PC-9 (cell line): ENCODE results near the gene MEAF6. TPM values are rescaled to one million over a fixed set of nuclear protein-coding genes. Genes with fewer than 3 reads are reported as not detected.
"Not testable (repeated sequence)": the region's sequence is repeated elsewhere in the genome, so short reads cannot be mapped to it uniquely, and the experiment has no call there.

Source experiments
- BruUV-seq: library from RNA; stranded (reverse); fragments of 400-500 nt; replicated peaks from 2 replicates; lab custom pipeline; 2021; lab: Mats Ljungman, UMichigan
- CTCF ChIA-PET: fragments of 300-600 bp; sonication (Branson Sonifier 250); formaldehyde crosslinking; loops from one replicate; lab custom pipeline; 2022; ENCODE audit warnings: antibody characterized with exemption; lab: Charles Lee
- POLR2A ChIA-PET: fragments of 300-600 bp; sonication (Branson Sonifier 250); formaldehyde crosslinking; loops from one replicate; lab custom pipeline; 2022; ENCODE audit warnings: antibody characterized with exemption; ENCODE audit not compliant: unreplicated experiment; lab: Charles Lee
- DNase-seq, 2 experiments: peaks; one replicate each; pipeline versions ENCODE4 v3.0.0 to v3.0.0-alpha.2; 2015 to 2022; ENCODE audit warnings: mixed read lengths in 1 of 2
- H2AFZ ChIP-seq: fragments of 200-600 bp; sonication (generic); 2 replicates; pipeline ENCODE4 v1.8.1; 2017; ENCODE audit warnings: antibody characterized with exemption
- H3F3A ChIP-seq: fragments of 200-600 bp; sonication (generic); 2 replicates; pipeline ENCODE4 v1.8.1; 2017; ENCODE audit warnings: antibody characterized with exemption, mild to moderate bottlenecking, low read depth; ENCODE audit not compliant: insufficient read depth
- H3K27ac ChIP-seq: fragments of 200-600 bp; sonication (generic); 2 replicates; pipeline ENCODE4 v1.6.1; 2016; ENCODE audit warnings: mixed run types
- H3K27me3 ChIP-seq: fragments of 200-600 bp; sonication (generic); 2 replicates; pipeline ENCODE4 v1.6.1; 2016; ENCODE audit warnings: low read depth, mixed run types; ENCODE audit not compliant: insufficient read depth
- H3K36me3 ChIP-seq: fragments of 200-600 bp; sonication (generic); 2 replicates; pipeline ENCODE4 v1.6.1; 2016; ENCODE audit warnings: low read depth, mixed run types
- H3K4me1 ChIP-seq: fragments of 200-600 bp; sonication (generic); replicated peaks from 2 replicates; pipeline ENCODE4 v1.6.1; 2016; ENCODE audit warnings: mixed run types; ENCODE audit not compliant: insufficient read depth
- H3K4me2 ChIP-seq: fragments of 200-600 bp; sonication (generic); 2 replicates; pipeline ENCODE4 v1.6.1; 2017; ENCODE audit warnings: mixed run types
- H3K4me3 ChIP-seq: fragments of 200-600 bp; sonication (generic); 2 replicates; pipeline ENCODE4 v1.6.1; 2016; ENCODE audit warnings: mixed run types
- H3K79me2 ChIP-seq: fragments of 200-600 bp; sonication (generic); 2 replicates; pipeline ENCODE4 v1.6.1; 2017; ENCODE audit warnings: low read depth, mixed run types
- H3K9me2 ChIP-seq: fragments of 200-600 bp; sonication (generic); 2 replicates; pipeline ENCODE4 v1.8.1; 2017; ENCODE audit warnings: mild to moderate bottlenecking; ENCODE audit not compliant: insufficient read depth
- H3K9me3 ChIP-seq: fragments of 200-600 bp; sonication (generic); 2 replicates; pipeline ENCODE4 v1.8.1; 2016; ENCODE audit warnings: low read depth; ENCODE audit not compliant: insufficient read depth
- H4K20me1 ChIP-seq: fragments of 200-600 bp; sonication (generic); 2 replicates; pipeline ENCODE4 v1.8.1; 2017; ENCODE audit not compliant: insufficient read depth
- EZH2 ChIP-seq: fragments of 200-600 bp; sonication (generic); IDR thresholded peaks from 2 replicates; pipeline ENCODE4 v1.8.0; 2017; ENCODE audit warnings: antibody characterized with exemption, low read depth
- intact Hi-C: fragments of 100-400 bp; cut with micrococcal nuclease; formaldehyde crosslinking; loops from one replicate; pipeline ENCODE4 v1.10.0; 2022; ENCODE audit not compliant: unreplicated experiment
- total RNA-seq: library from RNA; stranded (reverse); gene quantifications from 2 replicates; pipeline ENCODE4 v1.2.3, GENCODE V29; 2021
- TF ChIP-seq, protein P1 (sequence below): fragments of 200-600 bp; sonication (generic); conservative IDR thresholded peaks from 2 replicates; pipeline ENCODE4 v1.6.1; 2017; ENCODE audit warnings: mixed run types, antibody characterized with exemption, mild to moderate bottlenecking, moderate library complexity

Gene MEAF6
- total RNA-seq, 1 experiment from 2014 or later = 72.3 TPM

DNA sequence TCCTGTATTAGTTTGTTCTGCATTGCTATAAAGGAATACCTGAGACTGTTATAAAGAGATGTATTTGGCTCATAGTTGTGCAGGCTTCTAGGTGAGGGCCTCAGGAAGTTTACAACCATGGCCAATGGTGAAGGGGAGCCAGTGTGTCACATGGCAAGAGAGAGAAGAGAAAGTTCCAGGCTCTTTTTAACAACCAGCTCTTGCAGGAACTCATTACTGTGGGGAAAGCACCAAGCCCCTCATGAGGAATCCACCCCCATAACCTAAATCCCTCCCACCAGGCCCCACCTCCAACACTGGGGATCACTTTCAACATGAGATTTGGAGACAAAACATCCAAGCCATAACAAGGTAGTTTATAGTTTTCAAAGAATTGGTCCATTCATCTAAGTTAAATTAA lies 5.0 kb upstream of the MEAF6 start:
- Histone ChIP-seq H3F3A (peaks cover 17% of the 10 kb centered on the region; the same call in 1 of the 2 replicates), H3K79me2 (no peaks in the 10 kb centered on the region), H3K9me3 (no peaks in the 10 kb centered on the region), H3K27me3 (no peaks in the 10 kb centered on the region), H3K9me2 (no peaks in the 10 kb centered on the region), H3K4me1 (peaks cover 8% of the 10 kb centered on the region), H3K4me2 (no peak overlapping the region), H3K36me3 (no peaks in the 10 kb centered on the region), H4K20me1 (no peaks in the 10 kb centered on the region), H3K4me3 (no peak overlapping the region), H3K27ac (no peak overlapping the region), H2AFZ (no peak overlapping the region)
- no TSS peak for BruUV-seq
- no peak for DNase-seq
- ChIA-PET POLR2A (no interaction called here), CTCF (no interaction called here)
- intact Hi-C loops = no loop called here
- TF ChIP-seq EZH2 = no peak
- TF ChIP-seq, protein P1, sequence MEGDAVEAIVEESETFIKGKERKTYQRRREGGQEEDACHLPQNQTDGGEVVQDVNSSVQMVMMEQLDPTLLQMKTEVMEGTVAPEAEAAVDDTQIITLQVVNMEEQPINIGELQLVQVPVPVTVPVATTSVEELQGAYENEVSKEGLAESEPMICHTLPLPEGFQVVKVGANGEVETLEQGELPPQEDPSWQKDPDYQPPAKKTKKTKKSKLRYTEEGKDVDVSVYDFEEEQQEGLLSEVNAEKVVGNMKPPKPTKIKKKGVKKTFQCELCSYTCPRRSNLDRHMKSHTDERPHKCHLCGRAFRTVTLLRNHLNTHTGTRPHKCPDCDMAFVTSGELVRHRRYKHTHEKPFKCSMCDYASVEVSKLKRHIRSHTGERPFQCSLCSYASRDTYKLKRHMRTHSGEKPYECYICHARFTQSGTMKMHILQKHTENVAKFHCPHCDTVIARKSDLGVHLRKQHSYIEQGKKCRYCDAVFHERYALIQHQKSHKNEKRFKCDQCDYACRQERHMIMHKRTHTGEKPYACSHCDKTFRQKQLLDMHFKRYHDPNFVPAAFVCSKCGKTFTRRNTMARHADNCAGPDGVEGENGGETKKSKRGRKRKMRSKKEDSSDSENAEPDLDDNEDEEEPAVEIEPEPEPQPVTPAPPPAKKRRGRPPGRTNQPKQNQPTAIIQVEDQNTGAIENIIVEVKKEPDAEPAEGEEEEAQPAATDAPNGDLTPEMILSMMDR = no peak

DNA sequence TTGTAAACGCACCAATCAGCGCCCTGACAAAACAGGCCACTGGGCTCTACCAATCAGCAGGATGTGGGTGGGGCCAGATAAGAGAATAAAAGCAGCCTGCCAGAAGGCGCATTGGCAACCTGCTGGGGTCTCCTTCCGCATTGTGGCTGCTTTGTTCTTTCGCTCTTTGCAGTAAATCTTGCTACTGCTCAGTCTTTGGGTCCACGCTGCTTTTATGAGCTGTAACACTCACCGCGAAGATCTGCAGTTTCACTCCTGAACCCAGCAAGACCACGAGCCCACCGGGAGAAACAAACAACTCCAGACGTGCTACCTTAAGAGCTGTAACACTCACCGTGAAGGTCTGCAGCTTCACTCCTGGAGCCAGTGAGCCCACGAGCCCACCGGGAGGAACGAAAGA lies 4.4 kb upstream of the MEAF6 start:
- H3K27me3 ChIP-seq, POLR2A ChIA-PET, intact Hi-C loops, CTCF ChIA-PET, H2AFZ ChIP-seq, H3K79me2 ChIP-seq, H3K9me3 ChIP-seq, H3K36me3 ChIP-seq, H3K9me2 ChIP-seq, H3K4me2 ChIP-seq, H3K4me3 ChIP-seq, H4K20me1 ChIP-seq, H3K4me1 ChIP-seq, DNase-seq, BruUV-seq, H3K27ac ChIP-seq: not testable (repeated sequence)
- peaks cover 17% of the 10 kb centered on the region; the same call in 1 of the 2 replicates for H3F3A ChIP-seq

DNA sequence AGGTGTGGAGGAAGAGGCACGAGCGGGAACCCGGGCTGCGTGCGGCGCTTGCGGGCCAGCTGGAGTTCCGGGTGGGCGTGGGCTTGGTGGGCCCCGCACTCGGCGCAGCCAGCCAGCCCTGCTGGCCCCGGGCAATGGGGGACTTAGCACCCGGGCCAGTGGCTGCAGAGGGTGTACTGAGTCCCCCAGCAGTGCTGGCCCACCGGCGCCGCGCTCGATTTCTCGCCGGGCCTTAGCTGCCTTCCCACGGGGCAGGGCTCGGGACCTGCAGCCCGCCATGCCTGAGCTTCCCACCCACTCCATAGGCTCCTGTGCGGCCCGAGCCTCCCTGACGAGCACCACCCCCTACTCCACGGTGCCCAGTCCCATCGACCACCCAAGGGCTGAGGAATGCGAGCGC lies 3.7 kb upstream of the MEAF6 start:
- BruUV-seq, CTCF ChIA-PET, H3K9me2 ChIP-seq, DNase-seq, H4K20me1 ChIP-seq, intact Hi-C loops, H3K27ac ChIP-seq, H3K36me3 ChIP-seq, H3K4me3 ChIP-seq, H3K79me2 ChIP-seq, POLR2A ChIA-PET, H3K4me2 ChIP-seq, H3K27me3 ChIP-seq, H2AFZ ChIP-seq, H3K9me3 ChIP-seq: not testable (repeated sequence)
- Histone ChIP-seq H3F3A (peaks cover 17% of the 10 kb centered on the region; the same call in 1 of the 2 replicates), H3K4me1 (peaks cover 14% of the 10 kb centered on the region)

DNA sequence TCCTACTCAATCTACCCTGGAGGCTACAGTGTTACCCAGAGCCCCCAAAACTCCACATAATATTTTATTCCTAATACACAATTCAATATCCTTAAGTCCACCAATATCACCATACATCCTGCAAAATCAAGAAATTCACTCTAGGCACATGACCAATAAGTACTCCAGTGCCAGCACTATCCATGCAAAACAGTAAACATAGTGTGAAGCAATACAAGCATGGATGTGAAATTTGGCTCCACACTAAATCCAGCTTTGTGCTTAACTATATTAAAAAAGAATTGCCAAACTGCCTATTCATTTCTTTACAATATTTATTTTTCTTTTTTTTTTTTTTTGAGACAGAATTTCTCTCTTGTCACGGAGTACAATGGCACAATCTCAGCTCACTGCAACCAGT lies 3.0 kb upstream of the MEAF6 start:
- no peak for DNase-seq
- intact Hi-C loops = no loop called here
- Histone ChIP-seq H3K4me1 (peaks cover 17% of the 10 kb centered on the region), H3K9me3 (no peaks in the 10 kb centered on the region), H4K20me1 (peaks cover 8% of the 10 kb centered on the region; the same call in 1 of the 2 replicates), H3K27me3 (no peaks in the 10 kb centered on the region), H3K4me2 (no peak overlapping the region), H3F3A (peaks cover 17% of the 10 kb centered on the region; the same call in 1 of the 2 replicates), H3K4me3 (no peak overlapping the region), H3K27ac (no peak overlapping the region), H3K79me2 (peaks cover 16% of the 10 kb centered on the region), H2AFZ (no peak overlapping the region), H3K36me3 (no peaks in the 10 kb centered on the region), H3K9me2 (no peaks in the 10 kb centered on the region)
- TF ChIP-seq, protein P1 = no peak
- no peak for TF ChIP-seq EZH2
- CTCF ChIA-PET = no interaction called here
- BruUV-seq = no TSS peak
- POLR2A ChIA-PET = no interaction called here
